GM12892 (cell line): ENCODE data around the gene SNAPIN.
A peak's percentile ranks its signal among the peaks of the same experiment; 100 is the strongest.
"Not testable (repeated sequence)": the region's sequence is repeated elsewhere in the genome, so short reads cannot be mapped to it uniquely, and the experiment has no call there.

ENCODE experiments used
- DNase-seq: peaks from one replicate; pipeline ENCODE4 v3.0.0; 2011; ENCODE audit not compliant: insufficient read length
- FAIRE-seq: peaks from 2 replicates; lab custom pipeline; 2011; peaks lifted over from hg19 to GRCh38; lab: Jason Lieb, UNC
- POLR2A ChIP-seq: IDR thresholded peaks from 2 replicates; pipeline ENCODE4 v1.6.1; 2011; ENCODE audit warnings: low read depth, low read length, control low read depth
- POLR2AphosphoS5 ChIP-seq: IDR thresholded peaks from 2 replicates; pipeline ENCODE4 v1.6.1; 2011; ENCODE audit warnings: low read depth, low read length, control low read depth
- TAF1 ChIP-seq: IDR thresholded peaks from 2 replicates; pipeline ENCODE4 v1.6.1; 2011; ENCODE audit warnings: low read depth, mild to moderate bottlenecking, control low read depth, low read length, borderline replicate concordance

The SNAPIN gene

DNA sequence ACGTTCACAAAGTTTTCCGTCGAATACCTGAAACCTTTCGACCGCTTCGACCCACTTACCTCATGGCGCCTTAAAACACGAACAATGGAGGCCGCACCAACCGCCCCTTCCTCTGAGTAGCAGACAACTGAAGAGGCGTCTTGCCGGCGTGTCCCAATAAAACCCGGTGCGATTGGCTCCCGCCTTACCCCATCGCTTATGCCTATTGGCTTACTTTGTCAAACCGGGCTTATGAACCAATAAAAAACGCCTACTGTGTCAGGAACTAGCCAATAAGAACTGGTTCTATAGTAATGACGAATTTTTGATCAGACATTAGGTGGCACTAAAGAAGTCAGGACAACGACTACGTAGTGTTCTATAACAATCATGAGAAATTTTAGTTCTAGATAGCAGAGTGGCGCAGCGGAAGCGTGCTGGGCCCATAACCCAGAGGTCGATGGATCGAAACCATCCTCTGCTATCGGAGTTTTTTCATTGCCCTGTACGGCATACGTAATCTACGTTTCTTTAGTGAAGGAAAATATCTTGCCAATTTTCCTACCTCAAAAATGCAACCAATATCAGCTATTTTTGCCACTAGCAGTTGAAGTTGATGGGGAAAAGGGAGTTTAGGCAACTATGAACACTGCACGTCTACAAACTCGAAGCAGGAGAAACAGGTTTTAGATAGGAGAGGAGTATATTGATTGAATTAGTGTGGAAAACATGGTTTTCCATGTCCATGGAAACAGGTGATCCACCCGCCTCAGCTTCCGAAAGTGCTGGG, 12.5 kb downstream of the SNAPIN start, which contains the start of gene ILF2:
Gene ILF2 (minus strand): TSS at position 135 of the 769 bp plus-strand sequence. CDS start 71 bp downstream, at position 64.
- DNase-seq: peak; percentile 92
- peak; percentile 93 for FAIRE-seq
- peak; percentile 90 for TF ChIP-seq TAF1
- peak; percentile 87 for TF ChIP-seq POLR2AphosphoS5
- TF ChIP-seq POLR2A: peak; percentile 93

DNA sequence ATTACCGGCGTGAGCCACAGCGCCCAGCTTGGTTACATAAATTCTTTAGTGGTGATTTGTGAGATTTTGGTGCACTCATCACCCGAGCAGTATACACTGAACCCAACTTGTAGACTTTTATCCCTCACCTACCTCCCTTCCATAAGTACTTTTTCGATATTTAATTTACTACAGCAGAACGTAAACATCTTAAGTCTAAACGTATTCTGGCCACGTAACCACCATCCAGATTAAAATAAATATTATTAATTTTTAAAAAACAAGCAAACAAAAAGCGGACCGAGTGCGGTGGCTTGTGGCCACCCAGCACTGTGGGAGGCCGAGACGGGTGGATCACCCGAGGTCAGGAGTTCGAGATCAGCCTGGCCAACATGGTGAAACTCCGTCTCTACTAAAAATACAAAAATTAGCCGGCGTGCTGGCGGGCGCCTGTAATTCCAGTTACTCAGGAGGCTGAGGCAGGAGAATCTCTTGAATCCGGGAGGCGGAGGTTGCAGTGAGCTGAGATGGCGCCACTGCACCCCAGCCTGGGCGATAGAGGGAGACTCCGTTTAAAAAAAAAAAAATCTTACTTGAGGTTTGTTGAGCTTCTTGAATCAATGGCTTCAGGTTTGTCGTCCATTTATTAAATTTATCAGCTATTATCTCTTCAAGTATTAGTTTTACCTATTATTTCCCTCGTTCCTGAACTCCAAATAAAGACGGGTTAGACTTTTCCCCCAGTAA, 13.3 kb downstream of the SNAPIN start:
- DNase-seq, FAIRE-seq: not testable (repeated sequence)

GRCh38 chr1:153673511-153673910, 15.0 kb downstream of the SNAPIN start:
- TF ChIP-seq TAF1: no peak
- TF ChIP-seq POLR2AphosphoS5: no peak
- TF ChIP-seq POLR2A: no peak
- no peak for DNase-seq
- FAIRE-seq: no peak

GRCh38 chr1:153677718-153678518, 19.4 kb downstream of the SNAPIN start:
- FAIRE-seq: peak; percentile 98

DNA sequence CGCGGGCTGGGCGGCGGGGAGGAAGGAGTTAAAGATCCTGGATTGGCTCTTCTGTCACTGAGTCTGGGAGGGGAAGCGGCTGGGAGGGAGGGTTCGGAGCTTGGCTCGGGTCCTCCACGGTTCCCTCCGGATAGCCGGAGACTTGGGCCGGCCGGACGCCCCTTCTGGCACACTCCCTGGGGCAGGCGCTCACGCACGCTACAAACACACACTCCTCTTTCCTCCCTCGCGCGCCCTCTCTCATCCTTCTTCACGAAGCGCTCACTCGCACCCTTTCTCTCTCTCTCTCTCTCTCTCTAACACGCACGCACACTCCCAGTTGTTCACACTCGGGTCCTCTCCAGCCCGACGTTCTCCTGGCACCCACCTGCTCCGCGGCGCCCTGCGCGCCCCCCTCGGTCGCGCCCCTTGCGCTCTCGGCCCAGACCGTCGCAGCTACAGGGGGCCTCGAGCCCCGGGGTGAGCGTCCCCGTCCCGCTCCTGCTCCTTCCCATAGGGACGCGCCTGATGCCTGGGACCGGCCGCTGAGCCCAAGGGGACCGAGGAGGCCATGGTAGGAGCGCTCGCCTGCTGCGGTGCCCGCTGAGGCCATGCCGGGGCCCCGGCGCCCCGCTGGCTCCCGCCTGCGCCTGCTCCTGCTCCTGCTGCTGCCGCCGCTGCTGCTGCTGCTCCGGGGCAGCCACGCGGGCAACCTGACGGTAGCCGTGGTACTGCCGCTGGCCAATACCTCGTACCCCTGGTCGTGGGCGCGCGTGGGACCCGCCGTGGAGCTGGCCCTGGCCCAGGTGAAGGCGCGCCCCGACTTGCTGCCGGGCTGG, 20.2 kb downstream of the SNAPIN start, which contains the start of gene NPR1:
Gene NPR1 (plus strand): TSS at position 170 of the 818 bp plus-strand sequence. CDS start 421 bp downstream, at position 591.
- no peak for TF ChIP-seq POLR2AphosphoS5
- no peak for TF ChIP-seq POLR2A
- TF ChIP-seq TAF1: no peak
- peak; percentile 45 for DNase-seq
- peak; percentile 74 for FAIRE-seq

More at GRCh38 chr1:153677718-153678518, 19.4 kb downstream of the SNAPIN start:
- DNase-seq: peak; percentile 53
- TF ChIP-seq POLR2AphosphoS5 (no peak), POLR2A (no peak), TAF1 (no peak)

- TF ChIP-seq POLR2AphosphoS5 (no peak), TAF1 (no peak), POLR2A (no peak)
- no peak for FAIRE-seq
- DNase-seq: no peak
These were observed 21.0 kb downstream of the SNAPIN start for GRCh38 chr1:153679337-153680119.

GRCh38 chr1:153680120-153680403, 21.6 kb downstream of the SNAPIN start:
- DNase-seq: no peak
- TF ChIP-seq POLR2A (no peak), POLR2AphosphoS5 (no peak), TAF1 (no peak)
- FAIRE-seq: no peak

DNA sequence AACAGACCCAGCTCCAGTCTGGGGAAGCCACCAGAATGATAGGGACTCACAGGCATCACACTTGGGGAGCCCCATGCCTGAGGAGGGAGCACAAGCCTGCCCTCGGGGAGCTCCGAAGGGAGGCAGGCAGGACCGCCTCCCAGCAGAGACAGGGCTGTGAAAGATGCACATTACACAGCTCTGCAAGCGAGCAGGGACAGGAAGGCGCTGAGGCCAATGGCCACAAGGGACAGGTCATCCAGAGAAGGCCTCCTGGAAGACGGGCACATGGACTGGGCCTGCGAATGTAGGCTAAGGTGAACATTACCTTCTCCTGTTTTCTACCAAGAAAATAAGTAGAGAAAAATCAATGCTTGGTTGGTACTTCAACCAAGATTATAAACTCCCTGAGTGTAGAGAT, 24.2 kb downstream of the SNAPIN start:
- no peak for TF ChIP-seq TAF1
- no peak for TF ChIP-seq POLR2A
- TF ChIP-seq POLR2AphosphoS5: no peak
- FAIRE-seq: no peak

GRCh38 chr1:153683854-153684253, 25.4 kb downstream of the SNAPIN start:
- DNase-seq: no peak
- TF ChIP-seq TAF1 (no peak), POLR2AphosphoS5 (no peak), POLR2A (no peak)
- no peak for FAIRE-seq

More for the DNA sequence above, 24.2 kb downstream of the SNAPIN start:
- no peak for DNase-seq

DNA sequence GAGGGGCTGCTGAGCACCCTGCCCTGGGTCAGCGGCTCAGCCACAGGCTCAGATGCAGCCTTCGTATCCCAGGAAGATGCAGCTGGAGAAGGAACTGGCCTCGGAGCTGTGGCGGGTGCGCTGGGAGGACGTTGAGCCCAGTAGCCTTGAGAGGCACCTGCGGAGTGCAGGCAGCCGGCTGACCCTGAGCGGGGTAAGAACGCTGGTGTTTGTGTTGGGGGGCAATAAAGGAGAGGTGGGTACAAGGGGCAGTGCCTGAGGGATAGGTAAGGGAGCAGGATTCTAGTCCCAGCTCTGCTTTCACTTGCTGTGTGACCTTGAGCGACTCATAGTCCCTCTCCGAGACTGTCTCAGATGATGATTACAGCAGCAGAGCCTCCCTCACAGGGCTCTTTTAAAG, 26.4 kb downstream of the SNAPIN start:
- no peak for TF ChIP-seq POLR2AphosphoS5
- no peak for TF ChIP-seq TAF1
- no peak for TF ChIP-seq POLR2A
- FAIRE-seq (no peak), DNase-seq (no peak)
